Mononuclear cell (primary cell): ENCODE data around the gene MZT2B. TPM values are rescaled to one million over a fixed set of nuclear protein-coding genes. Genes with fewer than 3 reads are reported as not detected.
"Not testable (repeated sequence)": the region's sequence is repeated elsewhere in the genome, so short reads cannot be mapped to it uniquely, and the experiment has no call there.

ENCODE experiments used
- H3K27me3 ChIP-seq: 2 replicates; pipeline ENCODE4 v1.6.0; 2011; ENCODE audit warnings: low read length, control low read depth; ENCODE audit not compliant: insufficient read depth
- H3K4me1 ChIP-seq: 2 replicates; pipeline ENCODE4 v1.5.1; 2011; ENCODE audit warnings: mild to moderate bottlenecking, low read length, control low read depth; ENCODE audit not compliant: insufficient read depth
- H3K4me3 ChIP-seq: 2 replicates; pipeline ENCODE4 v1.5.1; 2011; ENCODE audit warnings: mild to moderate bottlenecking, low read length, moderate library complexity
- H3K9me3 ChIP-seq: 2 replicates; pipeline ENCODE4 v1.5.1; 2011; ENCODE audit warnings: low read depth, mild to moderate bottlenecking, control low read depth, low read length
- total RNA-seq: library from RNA; depleted of rRNA; stranded (reverse); fragments of >200 nt; gene quantifications from one replicate; pipeline ENCODE4 v1.2.3, GENCODE V29; 2012

MZT2B gene
- total RNA-seq, 1 donor: 73.1 TPM

DNA sequence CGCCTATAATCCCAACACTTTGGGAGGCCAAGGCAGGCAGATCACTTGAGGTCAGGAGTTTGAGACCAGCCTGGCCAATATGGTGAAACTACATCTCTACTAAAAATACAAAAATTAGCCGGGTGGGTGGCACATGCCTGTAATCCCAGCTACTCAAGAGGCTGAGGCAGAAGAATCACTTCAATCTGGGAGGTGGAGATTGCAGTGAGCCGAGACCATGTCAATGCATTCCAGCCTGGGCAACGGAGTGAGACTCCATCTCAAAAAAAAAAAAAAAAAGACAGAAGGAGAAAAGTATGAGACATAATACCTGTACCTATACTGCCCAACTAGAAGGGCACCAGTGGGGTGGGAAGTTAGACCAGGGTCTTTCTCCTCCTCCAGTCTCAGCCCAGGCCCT lies 22.7 kb upstream of the MZT2B start:
- not testable (repeated sequence) for H3K9me3 ChIP-seq, H3K4me3 ChIP-seq, H3K4me1 ChIP-seq

DNA sequence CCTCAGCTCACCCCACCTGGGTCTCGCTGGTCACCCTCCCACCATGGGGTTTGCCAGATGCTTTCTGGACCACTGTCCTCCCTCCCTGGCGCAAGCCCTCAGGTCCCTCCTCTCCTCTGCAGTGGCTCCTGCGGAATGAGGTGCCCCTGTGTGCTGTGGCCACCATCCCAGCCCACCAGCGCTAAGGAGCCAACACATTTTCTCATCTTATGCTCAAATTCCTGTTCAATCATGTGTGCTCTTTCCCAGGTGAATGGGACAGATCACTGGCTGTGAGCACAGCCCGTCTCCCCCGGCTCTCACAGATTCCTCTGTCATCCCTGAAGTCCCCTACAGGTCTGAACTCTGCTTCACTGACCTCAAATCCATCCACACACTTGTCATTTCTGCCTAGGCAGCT lies 21.9 kb upstream of the MZT2B start:
- peaks cover 9% of the 10 kb centered on the region for H3K4me1 ChIP-seq
- H3K4me3 ChIP-seq: no peak overlapping the region
- no peaks in the 10 kb centered on the region for H3K27me3 ChIP-seq
- no peaks in the 10 kb centered on the region for H3K9me3 ChIP-seq

More for the DNA sequence above, 22.7 kb upstream of the MZT2B start:
- not testable (repeated sequence) for H3K27me3 ChIP-seq

DNA sequence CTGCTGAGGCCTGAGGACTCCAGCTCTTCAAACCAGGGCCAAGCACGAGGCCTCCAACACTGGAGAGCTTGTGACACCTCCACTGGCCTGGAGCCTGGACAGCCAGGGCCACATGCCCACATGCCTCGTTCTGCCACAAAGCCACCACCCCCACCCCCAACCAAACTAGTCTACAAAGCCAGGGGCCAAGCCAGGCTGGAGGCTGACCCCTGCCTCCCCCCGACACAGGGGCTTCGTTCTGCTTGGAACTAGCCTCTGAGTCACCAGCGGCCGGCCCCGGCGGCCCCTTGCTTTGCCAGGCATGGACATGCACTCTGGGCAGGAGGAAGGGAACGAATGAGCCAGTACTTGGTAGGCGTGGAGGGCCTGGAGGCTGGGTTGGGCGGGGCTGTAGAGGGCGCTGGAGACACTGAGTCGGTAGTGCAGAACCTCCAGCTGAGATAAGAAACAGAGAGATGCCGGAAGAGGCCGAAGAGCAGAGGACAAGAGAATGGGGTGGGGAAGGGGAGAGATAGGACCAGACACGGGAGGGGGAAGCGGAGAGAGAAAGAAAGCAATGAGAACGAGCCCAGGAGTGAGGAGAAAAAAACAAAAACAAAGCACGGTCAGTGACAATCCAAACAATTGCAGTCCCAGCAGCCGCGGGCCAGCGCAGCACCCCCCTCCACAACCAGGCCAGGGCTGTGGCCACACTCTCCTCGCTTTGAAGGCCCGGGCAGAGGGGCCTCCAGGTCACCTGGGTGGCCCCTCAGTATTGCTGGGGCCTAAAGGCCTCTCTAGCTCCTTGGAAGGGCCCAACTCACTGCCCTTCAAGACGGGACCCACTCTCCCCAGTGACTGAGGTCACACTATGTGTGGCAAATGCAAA lies 21.0 kb upstream of the MZT2B start:
- H3K4me3 ChIP-seq, H3K27me3 ChIP-seq, H3K9me3 ChIP-seq, H3K4me1 ChIP-seq: not testable (repeated sequence)

DNA sequence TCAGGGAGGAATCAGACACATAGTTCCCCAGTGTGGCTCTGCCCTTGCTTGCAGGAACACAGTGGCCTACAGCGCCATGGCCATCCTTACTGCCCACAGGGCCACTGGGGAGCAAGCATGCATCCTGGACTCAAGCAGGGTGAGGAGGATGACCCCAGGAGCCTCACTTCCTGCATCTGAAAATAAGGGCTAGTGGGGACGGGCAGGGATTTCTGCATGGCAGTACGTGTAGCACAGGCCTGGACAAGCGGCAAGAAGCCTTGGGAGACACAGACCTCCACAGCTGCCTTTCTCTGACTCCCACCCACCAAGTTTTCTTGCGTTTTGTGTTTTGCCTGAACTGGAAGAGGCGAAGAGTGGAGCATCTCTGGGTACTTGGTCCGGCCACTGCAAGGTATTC lies 19.6 kb upstream of the MZT2B start:
- not testable (repeated sequence) for H3K4me1 ChIP-seq, H3K4me3 ChIP-seq, H3K27me3 ChIP-seq, H3K9me3 ChIP-seq

DNA sequence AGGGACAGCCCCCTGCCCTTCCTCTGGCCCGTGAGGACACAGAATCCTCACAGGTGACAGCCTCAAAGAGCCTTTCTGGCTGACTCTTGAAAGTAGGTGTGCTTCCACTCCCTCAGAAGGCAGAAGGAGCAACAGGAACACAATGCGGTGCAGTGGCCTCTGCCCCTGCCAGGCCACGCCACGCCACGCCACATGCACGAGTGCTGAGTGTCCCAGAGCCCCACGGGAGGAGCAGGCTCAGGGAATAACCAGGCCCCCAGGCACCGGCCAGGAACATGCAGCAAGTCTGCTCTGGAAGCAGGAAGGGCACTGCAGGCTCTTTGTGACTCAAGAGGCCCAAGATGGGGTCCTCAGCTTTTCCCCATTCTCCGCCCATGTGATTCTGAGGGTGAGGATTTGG lies 19.1 kb upstream of the MZT2B start:
- Histone ChIP-seq H3K4me1 (peaks cover 9% of the 10 kb centered on the region), H3K27me3 (no peaks in the 10 kb centered on the region), H3K9me3 (no peaks in the 10 kb centered on the region), H3K4me3 (no peak overlapping the region)

DNA sequence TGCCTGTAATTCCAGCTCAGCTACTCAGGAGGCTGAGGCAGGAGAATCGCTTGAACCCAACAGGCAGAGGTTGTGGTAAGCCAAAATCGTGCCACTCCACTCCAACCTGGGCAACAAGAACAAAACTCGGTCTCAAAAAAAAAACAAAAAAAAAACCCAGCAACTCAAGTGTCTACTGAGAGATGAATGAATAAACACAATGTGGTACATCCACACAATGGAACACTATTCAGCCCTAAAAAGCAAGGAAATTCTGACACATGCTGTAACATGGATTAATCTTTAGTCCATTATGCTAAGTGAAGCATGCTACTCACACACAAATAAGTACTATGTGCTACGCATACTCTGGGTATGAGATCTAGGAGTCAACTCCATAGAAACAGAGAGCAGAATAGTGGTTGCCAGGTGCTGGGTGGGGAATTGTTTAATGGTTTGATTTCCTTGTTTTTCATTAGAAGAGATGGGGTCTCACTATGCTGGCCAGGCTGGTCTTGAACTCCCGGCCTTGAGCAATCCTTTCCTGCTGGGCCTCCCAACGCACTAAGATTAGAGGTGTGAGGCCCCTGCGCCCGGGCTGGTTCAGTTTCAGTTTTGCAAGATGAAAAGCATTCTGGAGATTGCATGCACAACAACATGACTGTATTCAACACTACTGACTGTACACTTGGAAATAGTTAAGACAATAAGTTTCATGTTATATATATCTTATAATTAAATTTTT lies 16.6 kb upstream of the MZT2B start:
- Histone ChIP-seq H3K9me3 (no peaks in the 10 kb centered on the region), H3K4me3 (no peak overlapping the region), H3K4me1 (no peaks in the 10 kb centered on the region), H3K27me3 (no peaks in the 10 kb centered on the region)

DNA sequence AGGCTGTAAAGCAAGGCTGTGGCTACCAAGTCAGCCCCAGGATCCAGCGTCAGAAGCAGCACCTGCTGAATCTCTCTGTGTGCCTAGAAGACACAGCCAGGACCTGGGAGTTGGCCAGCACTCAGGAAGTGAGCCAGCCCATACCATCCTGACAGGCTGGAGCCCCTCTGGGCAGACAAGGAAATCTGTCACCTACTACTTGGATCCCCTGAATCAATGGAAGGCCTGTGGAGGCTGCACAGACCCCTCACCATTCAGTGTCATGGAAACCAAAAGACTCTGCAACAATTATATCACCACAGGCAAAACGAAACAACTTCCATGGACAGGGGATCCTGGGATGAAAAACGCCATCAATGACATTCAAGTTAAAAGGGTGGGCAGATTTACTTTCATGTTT lies 15.5 kb upstream of the MZT2B start:
- not testable (repeated sequence) for H3K4me1 ChIP-seq, H3K4me3 ChIP-seq, H3K27me3 ChIP-seq, H3K9me3 ChIP-seq

DNA sequence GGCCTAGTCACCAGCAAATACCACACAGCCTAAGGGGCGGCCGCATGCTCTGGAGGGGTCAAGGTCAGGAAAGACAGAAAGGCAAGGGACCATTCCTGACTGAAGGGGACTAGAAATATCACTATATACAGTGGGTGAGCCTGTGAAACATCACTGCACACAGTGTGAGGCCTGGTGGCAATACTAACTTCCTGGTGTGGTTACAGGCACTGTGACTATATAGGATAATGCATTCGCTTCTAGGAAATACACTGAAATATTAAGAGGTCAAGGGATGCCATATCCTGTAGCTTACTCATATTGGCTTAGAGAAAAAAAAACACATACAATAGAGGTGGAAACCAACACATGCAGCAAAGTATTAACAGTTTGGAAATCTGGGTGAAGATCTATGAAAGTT lies 12.9 kb upstream of the MZT2B start:
- not testable (repeated sequence) for H3K4me3 ChIP-seq, H3K27me3 ChIP-seq, H3K4me1 ChIP-seq, H3K9me3 ChIP-seq

DNA sequence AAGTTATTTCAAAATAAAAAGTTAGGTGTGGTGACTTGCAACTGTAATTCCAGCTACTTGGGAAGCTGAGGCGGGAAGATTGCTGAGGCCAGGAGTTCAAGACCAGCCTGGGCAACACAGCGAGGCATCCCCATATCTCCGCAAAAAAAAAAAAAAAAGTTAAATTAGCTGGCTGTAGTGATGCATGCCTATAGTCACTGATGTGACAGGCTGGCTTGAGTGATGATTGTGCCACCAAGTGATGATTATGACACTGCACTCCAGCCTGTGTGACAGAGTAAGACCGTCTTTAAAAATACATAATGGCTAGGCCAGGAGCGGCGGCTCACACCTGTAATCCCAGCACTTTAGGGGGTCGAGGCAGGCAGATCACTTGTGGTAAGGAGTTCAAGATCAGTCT lies 12.2 kb upstream of the MZT2B start:
- Histone ChIP-seq H3K4me1 (no peaks in the 10 kb centered on the region), H3K4me3 (no peak overlapping the region), H3K9me3 (no peaks in the 10 kb centered on the region), H3K27me3 (no peaks in the 10 kb centered on the region)

DNA sequence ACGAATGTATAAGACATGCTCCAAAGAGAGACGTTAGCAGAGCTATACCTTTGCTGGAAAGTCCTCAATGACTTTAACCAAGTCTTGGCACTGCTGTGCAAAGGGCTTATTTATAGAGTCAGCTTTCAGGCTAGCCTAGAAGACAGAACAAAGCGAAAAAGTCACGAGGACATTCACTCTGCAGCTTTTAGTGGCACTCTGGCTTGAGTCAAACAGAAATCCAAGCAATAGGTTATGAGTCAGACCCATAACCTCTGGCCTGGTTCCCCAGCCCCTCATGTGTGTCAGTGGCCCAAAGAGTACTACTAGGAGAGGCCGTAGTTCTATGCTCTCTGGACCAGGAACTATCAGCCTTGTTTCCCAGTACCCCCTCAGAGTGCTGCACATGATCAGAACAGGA lies 7.2 kb upstream of the MZT2B start:
- not testable (repeated sequence) for H3K4me3 ChIP-seq, H3K4me1 ChIP-seq, H3K9me3 ChIP-seq, H3K27me3 ChIP-seq

DNA sequence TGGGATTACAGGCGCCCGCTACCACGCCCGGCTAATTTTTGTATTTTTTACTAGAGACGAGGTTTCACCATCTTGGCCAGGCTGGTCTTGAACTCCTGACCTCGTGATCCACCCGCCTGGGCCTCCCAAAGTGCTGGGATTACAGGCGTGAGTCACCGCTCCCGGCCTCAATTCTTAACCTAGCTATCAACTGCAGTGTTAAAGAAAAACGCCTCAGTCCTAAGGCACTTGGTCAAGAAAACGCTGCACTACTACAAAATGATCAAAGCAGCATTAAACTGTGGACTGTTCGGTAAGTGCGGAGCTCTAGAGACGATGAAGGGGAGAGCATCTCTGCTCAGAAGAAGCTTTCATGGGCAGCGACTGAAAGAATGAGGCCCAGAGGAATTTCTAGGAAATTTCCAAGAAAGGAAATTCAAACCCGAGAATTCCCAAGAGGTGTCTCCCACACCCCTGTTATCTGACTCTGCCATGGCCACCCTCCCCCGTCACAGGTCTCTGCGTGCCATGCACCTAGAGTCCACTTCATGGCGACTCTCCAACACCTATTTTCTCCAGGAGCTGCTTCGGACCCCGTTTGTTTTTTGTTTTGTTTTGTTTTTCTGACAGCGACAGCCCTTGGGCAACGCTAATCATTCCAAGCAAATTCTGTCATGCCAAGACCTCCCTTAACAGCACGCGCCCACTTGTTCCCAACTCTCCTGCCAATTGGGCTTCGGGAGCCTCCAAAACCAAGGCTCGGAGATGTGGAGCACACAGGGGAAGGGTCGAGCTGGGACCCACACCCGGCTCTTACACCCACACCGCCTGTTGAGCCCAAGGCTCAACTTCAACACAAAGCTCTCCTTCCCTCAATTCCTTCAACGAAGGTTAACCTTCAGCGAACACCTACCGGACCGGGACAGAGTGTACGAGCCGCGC lies 1.4 kb upstream of the MZT2B start:
- not testable (repeated sequence) for H3K27me3 ChIP-seq, H3K9me3 ChIP-seq
- peak overlapping the region; percentile 90 for H3K4me3 ChIP-seq
- peaks cover 24% of the 10 kb centered on the region for H3K4me1 ChIP-seq

DNA sequence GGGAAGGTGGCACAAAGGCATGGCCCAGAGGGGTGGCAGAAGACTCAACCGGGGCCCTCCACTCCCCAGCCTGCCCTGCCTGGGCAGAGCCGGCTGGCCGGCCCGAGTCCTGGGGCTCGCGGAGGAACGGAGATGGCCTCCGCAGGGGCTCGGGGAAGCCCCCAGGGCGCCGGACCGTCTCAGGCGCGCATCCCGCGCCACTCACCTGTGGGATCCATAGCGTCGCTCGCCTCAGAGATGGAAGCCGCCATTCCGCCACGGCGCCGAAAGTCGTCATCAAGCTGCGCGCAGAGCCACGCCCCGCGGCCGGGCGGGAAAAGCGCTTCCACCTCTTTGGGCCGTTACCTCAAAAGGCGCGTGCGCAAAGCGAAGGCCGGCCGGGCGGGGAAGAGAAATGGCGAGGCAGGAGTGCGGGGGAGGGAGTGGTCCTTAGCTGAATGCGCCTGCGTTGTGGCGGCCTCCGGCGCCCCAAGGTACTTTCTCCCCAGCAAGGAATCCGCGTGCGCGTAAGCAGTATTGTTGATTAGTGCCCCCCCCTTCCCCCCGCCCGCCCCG lies 660 bp upstream of the MZT2B start, which contains the start of gene SMPD4:
Gene SMPD4, minus strand, starts transcription at position 278 of the 555 bp plus-strand sequence. CDS start 5,010 bp downstream, outside the sequence.
- peak within 1 kb of the TSS; percentile 90 for H3K4me3 ChIP-seq
- no peaks in the 10 kb centered on the region for H3K9me3 ChIP-seq
- H3K4me1 ChIP-seq: peaks cover 24% of the 10 kb centered on the region
- H3K27me3 ChIP-seq: no peaks in the 10 kb centered on the region

DNA sequence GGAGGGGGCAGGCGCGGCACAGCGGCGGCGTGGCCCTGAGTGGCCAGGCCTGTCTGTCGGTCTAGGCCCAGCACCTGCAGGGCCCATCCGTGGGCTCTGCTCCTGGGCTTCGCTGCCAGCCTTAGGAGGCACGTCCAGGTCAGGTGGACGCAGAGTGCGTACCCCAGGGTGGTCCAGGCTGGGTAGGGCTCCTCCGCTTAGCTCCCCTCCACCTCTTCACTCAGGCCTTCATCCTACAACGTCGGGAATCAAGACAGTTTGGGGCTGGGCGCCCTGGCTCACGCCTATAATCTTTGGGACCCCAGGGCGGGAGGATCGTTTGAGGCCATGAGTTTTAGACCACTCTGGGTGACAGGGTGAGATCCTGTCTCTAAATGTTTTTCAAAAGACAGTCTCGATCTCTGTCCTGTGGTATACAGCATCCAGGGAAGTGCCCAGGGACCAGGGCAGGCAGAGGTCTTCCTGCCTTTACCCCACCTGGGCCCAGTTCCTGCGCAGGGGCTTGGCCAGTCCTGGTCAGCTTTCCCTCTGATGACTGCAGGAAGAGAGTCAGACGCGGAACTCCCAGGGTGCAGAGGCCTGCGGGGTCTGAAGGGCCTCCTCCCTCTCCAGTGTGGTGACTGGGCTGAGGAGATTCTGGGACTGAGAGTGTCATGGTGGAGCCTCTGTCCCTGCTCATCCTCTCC lies 907 bp downstream of the MZT2B start:
- H3K27me3 ChIP-seq: not testable (repeated sequence)
- peak overlapping the region; percentile 90 for H3K4me3 ChIP-seq

More for the DNA sequence above, 907 bp downstream of the MZT2B start:
- H3K4me1 ChIP-seq: peaks cover 24% of the 10 kb centered on the region
- H3K9me3 ChIP-seq: not testable (repeated sequence)
